HG02970 (cell line): ENCODE results near the gene TMEM109.

ENCODE experiments used
- ATAC-seq: cut with Tn5 transposase; IDR thresholded peaks from one replicate; pipeline ENCODE4 v1.9.1; 2021; ENCODE audit warnings: mild to moderate bottlenecking, moderate library complexity, moderate number of reproducible peaks; ENCODE audit not compliant: unreplicated experiment, low FRiP score

Gene TMEM109

DNA sequence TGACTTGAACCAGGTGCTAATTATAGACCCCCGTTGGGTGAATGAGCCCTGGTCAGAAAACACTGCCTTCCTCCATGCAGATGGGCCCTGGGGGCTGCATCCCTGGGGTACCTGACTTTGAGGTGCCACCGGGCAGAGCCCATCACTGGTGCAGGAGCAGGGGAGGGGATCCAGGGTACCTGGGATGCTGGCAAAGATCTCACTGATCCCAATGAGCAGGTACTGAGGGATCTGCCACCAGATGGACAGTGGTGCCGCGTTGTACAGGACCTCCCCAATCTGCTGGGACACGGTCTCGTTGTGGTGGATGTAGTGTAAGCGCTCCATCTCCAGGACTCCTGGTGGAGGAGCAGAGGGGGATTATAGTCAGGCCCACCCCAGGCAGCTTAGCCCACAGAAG lies 25.3 kb downstream of the TMEM109 start:
- no peak for ATAC-seq

DNA sequence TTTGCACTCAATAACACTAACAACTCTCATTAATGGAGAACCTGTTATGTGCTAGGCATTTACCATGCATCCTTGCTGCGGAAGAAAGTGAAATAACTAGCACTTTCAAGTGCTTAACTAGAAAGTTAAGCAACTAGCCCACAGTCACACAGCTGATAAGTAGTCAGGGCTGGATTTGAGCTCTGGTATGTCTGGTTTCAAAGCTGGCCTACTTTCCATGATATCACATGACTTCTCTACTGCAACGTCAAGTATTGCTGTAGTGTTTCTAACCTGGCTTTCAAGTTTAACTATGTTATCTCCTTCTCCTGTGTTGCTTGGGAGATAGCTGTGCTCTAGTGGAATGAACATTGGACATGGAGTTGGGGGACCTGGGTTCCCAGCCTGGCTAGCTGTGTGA lies 25.9 kb downstream of the TMEM109 start:
- ATAC-seq: no peak

- ATAC-seq: no peak
Measured at GRCh38 chr11:60941371-60942119, 27.6 kb downstream of the TMEM109 start.

GRCh38 chr11:60942219-60942618 lies 28.3 kb downstream of the TMEM109 start:
- no peak for ATAC-seq

- ATAC-seq: no peak
Measured at GRCh38 chr11:60942970-60943565, 29.1 kb downstream of the TMEM109 start.

DNA sequence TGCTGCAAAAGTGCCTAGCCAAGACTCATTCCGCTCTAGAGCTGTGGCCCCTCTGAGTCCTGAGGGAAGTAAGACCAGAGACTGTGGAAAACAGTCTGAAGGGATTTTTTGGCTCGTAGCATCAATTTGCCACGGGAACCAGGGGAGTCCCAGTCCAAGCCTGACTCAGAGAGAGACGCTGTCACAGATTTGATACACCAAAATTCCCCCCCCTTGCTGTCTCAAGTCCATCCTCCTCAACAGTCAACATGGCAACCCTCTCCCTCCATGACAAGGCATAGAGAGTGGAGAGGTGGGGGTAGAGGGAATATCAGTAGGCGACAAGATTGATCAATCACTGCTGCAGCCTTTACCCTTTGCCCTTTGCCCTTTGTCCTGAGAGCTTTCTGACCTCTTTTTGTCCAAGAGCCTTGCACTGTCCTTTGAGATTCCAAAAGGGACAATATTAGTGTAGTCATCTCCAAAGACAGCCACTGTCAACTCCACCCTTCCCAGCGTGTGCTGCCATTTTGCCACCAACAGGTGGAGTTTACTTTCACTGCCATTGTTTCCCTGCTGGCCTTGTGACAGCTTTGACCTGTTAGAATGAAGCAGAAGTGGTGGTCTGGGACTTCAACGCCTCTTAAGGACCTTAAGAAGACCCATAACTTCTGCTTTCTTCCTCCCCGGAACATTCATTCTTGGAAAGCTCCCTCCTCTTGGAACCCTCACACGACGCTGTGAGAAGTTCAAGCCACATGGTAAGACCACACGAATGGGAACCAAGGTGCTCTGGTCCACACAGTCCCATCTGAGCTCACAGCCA lies 30.7 kb downstream of the TMEM109 start:
- ATAC-seq: no peak

GRCh38 chr11:60945295-60945667 lies 31.3 kb downstream of the TMEM109 start:
- no peak for ATAC-seq

DNA sequence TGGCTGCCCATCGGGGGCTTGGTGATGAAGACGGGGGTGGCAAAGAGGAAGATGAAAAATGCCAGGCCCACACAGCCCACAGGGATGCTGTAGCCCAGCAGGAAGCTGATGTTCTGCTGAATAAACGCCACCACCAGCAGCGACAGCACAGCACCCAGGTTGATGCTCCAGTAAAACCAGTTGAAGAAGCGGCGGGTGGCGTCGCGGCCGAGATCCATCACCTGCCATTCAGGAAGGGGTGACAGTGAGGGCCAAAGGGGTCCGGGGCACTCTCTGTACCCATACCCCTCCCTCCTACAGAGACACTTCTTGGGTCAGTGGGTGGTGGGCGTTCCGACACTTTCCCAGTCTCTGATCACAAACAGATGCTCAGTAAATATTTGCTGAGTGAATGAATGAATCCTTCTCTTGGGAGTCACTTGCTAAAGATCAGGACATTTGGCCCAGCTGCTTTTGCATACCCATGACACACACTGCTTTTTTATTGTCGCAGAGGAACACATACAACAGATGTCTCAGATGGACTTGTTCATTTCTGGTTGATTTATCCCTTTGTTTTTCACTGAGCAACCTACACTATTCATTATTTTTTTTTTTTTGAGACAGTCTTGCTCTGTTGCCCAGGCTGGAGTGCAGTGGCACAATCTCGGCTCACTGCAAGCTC lies 32.8 kb downstream of the TMEM109 start:
- ATAC-seq: no peak

GRCh38 chr11:60947700-60948099 lies 33.7 kb downstream of the TMEM109 start:
- no peak for ATAC-seq

DNA sequence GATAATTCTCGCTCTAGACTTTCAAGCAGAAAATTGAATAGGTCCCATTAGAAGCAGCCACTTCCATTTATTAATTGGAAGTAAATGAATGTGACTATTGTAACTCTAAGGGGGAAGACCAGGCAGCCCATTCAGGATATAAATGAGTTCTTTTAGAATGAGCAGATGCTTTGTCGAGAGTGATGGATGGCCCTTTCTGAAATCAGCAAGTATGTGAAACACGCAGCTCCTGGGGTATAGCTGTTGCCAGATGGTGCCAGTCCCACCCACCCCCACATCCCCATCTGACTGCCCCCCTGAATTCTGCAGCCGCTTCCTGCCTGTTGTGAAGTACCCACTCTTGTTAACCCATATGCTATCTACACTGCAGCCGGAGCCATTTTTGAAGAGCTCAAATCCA lies 34.3 kb downstream of the TMEM109 start:
- no peak for ATAC-seq

- ATAC-seq: no peak
Measured at GRCh38 chr11:60950024-60950423, 36.1 kb downstream of the TMEM109 start.

- no peak for ATAC-seq
Measured at GRCh38 chr11:60950933-60951605, 37.1 kb downstream of the TMEM109 start.

- no peak for ATAC-seq
Measured at GRCh38 chr11:60951606-60951903, 37.6 kb downstream of the TMEM109 start.

DNA sequence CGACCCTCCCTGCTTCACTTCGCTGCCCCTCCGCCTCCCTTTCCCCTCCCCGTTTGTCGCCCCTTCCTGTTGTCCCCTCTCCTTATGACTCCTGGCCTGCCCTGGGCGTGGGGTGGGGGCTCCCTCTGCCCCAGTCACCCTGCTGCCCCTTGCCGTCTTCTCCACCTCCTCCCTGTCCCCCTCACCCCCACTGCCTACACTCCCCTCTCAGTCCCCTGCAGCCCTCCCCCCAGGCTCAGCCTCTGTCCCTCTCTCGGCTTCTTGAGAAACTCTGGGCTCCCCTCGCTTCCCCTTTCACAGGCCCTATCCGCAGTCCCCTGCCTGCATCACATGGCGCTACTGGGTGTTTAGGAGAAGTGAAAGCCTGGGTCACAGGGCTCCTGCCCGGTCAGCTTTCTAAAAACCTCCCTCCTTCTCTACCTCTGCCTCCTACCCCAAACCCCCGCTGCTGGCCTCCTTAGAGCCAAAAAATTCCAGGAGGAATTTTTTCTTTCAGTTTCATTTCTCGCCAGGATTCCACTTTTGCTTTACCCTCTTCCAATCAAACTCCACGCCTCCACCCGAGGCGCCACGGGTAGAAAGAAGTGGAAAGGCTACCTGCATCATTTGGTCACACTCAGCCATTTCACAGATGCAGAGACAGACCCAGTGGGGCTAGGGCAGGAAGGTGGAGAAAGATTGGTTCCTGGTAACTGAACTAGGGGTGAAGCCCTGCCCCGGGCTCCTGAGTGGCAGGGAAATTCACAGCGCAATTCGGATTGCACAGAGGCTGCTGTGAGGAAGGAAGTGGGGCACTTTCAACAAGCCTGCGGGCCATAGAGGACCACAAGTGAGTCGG lies 38.2 kb downstream of the TMEM109 start, which contains the start of gene SLC15A3:
Gene SLC15A3, minus strand, starts transcription at position 273 of the 838 bp plus-strand sequence. CDS start 625 bp downstream, outside the sequence.
- peak; percentile 46 for ATAC-seq

DNA sequence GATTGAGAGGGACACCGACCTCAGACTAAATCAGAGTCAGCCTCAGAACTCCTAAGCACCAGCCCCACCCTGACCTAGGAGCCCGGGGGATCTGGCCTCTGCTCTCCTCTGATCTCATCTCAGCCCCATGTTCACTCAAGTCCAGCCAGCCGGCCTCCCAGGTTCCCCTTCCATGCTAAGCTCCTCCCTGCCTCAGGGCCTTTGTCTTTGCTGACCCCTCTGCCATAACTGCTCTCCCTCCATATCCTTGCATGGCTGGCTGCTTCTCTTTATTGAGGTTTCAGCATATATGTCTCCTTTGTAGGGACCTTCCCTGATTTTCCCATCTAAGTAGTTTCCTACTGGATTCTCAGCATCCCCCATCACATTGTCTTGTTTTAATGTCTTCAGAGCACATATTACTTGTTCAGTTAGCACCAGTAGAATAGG lies 38.8 kb downstream of the TMEM109 start:
- ATAC-seq: no peak

- ATAC-seq: no peak
Measured at GRCh38 chr11:60953781-60954180, 39.8 kb downstream of the TMEM109 start.

DNA sequence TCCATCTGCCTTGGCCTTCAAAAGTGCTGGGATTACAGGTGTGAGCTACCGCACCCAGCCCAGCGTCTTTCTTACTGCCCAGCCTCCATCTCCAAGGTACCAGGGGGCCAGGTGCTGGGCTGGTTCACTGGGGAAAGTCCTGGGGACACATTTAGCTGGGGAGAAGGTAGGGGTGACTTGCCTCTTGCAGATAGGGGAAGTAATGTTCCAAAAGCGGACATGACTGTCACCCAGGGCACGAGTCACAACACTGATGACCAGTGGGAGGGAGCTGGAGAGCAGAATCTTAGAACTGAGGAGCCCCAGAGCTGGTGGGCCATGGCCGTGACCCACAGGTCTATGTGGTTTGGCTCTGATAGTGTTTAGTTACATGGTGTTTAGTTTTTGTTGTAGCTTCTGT lies 40.5 kb downstream of the TMEM109 start:
- no peak for ATAC-seq

- no peak for ATAC-seq
Measured at GRCh38 chr11:60955571-60955970, 41.6 kb downstream of the TMEM109 start.

DNA sequence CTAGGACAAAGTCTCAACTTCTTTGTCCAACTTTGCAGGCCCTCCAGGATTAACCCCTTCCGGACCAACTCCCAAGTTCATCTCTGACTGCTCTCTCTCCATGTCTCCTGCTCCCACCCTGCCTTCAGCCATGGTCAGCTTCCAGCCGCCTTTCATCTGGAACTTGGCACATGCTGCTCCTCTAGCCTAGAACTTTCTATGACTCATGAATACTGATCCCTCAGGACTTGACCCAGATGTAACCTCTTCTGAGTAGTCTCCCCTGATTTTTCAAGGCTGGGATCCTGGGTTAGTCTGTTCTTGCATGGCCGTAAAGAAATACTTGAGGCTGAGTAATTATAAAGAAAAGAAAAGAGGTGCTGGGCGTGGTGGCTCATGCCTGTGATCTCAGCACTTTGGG lies 43.2 kb downstream of the TMEM109 start:
- no peak for ATAC-seq

DNA sequence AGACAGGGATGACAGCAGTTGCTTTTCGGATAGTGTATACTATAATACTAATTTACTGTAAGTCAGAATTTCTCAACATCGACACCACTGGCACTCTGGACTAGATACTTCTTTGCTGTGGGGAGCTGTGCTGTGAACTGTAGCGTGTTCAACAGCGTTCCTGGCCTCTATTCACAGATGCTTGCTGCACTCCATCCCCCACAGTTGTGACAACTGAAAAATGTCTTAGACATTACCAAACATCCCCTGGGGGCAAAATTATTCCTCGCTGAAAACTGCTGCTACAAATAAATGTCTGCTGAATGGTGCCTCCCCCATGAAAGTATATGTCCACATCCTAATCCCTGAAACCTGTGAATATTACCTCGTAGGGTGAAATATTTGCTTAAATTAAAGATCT lies 45.5 kb downstream of the TMEM109 start:
- no peak for ATAC-seq
